ENCODE measurements around the gene NOS3. TPM values are rescaled to one million over a fixed set of nuclear protein-coding genes. Genes with fewer than 3 reads are reported as not detected.

NOS3 gene
- total RNA-seq, 1 donor from 2014 or later: 1.9 TPM

DNA sequence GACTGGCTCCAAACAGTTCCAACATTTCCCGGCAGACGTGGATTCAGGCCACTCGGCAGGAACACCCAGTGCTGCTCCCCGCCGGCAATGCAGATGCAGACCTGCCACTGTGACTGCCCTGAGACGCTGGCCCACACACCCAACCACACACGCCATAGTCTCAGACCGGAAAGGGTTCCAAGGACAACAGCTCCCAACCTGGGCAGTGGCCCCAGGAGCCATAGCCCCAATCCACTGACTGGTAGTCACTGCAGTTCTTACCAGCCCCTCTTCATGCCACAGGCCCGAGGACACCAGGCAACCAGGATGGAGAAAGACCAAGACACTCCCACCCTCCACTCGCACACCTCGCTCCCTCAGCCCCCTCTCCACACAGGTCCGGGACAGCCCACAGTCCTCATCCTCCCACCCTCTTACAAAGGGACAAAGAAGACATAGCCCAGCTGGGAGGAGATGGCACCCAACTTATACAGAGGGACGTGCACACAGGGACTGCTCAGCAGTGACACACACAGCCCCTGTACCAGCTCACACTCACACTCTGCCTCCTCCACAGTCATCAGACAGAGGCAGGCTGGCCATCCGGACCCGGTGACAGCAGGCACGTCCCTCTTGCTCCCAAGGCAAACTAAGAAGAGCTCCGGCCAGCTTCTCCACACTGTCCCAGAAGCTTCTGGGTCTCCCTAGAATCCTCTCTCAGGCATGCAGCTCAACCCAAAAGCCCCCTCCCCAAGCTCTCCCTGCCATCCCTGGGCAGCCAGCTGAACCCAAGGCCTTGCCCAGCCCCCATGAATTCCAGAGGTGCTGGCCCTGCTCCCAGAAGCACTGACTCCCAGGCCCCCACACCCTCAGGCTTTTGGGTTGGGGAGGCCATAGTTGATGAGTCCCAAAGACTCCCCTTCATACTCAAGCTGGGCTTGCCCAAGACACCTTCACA lies 37.5 kb upstream of the NOS3 start:
- TF ChIP-seq, protein P1, sequence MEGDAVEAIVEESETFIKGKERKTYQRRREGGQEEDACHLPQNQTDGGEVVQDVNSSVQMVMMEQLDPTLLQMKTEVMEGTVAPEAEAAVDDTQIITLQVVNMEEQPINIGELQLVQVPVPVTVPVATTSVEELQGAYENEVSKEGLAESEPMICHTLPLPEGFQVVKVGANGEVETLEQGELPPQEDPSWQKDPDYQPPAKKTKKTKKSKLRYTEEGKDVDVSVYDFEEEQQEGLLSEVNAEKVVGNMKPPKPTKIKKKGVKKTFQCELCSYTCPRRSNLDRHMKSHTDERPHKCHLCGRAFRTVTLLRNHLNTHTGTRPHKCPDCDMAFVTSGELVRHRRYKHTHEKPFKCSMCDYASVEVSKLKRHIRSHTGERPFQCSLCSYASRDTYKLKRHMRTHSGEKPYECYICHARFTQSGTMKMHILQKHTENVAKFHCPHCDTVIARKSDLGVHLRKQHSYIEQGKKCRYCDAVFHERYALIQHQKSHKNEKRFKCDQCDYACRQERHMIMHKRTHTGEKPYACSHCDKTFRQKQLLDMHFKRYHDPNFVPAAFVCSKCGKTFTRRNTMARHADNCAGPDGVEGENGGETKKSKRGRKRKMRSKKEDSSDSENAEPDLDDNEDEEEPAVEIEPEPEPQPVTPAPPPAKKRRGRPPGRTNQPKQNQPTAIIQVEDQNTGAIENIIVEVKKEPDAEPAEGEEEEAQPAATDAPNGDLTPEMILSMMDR (conservative IDR thresholded peaks at IDR 0.05; ENCODE audit: low read depth, low read length): no peak
- no peak for DNase-seq (ENCODE audit: low read depth)
- no peak overlapping the region for H3K4me3 ChIP-seq (ENCODE audit: low read depth, low read length)

DNA sequence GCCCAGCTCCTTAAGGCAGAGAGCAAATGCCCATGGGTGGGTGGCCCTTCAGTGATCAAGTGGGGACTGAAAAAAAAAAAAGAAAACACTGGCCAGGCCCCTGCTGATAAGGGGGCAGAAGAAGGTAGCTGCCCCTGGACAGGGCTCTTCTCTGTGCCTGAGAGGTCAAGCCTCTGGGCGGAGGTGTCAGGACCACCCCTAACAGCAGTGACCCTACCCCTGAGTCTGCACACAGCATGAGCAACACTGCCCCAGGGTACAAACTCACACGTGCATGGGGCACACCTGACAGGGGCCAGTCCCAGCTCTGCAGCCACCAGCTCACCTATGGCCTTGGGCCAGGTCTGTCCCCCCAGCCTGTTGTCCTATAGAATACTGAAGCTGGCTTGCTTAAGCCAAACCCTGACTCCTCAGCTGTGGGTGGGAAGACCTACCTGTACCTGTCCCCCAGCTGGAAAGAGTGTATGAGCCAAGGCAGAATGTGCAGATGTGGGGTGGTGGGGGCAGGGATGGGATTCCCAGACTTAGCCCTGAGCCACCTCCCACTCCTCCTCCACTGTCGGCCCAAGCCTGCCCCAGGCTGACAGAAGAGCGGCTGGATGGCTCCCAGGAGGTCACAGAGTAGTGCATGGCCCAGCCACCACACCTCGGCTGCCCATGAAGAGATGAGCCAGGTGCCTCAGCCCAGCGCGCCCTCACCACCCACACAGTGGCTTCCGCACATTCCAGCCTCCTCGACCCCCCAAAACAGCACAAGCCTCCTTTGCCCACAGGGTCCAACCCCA lies 36.4 kb upstream of the NOS3 start:
- DNase-seq (ENCODE audit: low read depth): no peak
- H3K4me3 ChIP-seq (ENCODE audit: low read depth, low read length): no peak overlapping the region
- TF ChIP-seq, protein P1 (conservative IDR thresholded peaks at IDR 0.05; ENCODE audit: low read depth, low read length): no peak

DNA sequence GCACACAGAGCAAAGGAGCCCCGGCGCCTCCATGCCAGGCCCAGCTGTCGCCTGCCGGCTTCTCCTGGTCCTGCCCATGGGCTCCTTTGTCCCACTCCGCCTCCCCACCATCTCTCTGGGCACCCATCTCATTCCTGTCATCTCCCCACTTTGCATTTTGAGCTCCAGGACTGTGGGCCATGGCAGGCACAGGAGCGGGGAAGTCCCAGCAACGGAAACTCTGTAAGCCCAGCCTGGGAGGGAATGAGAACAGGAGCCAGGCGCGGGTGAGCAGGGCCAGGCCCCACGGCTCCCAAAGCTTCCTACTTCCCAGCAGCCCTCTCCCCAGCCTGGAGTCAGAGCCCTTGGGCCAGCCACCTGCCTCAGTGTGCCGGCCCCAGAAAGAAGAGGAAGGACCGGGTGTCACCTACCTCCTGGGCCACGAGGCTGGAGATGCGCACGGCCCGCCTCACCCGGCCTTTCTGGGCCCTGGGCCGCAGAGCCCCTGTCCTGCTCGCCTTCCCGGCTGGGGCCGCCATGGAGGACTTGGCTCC lies 35.8 kb upstream of the NOS3 start:
- no peak for DNase-seq (ENCODE audit: low read depth)
- TF ChIP-seq, protein P1 (conservative IDR thresholded peaks at IDR 0.05; ENCODE audit: low read depth, low read length): no peak
- H3K4me3 ChIP-seq (ENCODE audit: low read depth, low read length): no peak overlapping the region

DNA sequence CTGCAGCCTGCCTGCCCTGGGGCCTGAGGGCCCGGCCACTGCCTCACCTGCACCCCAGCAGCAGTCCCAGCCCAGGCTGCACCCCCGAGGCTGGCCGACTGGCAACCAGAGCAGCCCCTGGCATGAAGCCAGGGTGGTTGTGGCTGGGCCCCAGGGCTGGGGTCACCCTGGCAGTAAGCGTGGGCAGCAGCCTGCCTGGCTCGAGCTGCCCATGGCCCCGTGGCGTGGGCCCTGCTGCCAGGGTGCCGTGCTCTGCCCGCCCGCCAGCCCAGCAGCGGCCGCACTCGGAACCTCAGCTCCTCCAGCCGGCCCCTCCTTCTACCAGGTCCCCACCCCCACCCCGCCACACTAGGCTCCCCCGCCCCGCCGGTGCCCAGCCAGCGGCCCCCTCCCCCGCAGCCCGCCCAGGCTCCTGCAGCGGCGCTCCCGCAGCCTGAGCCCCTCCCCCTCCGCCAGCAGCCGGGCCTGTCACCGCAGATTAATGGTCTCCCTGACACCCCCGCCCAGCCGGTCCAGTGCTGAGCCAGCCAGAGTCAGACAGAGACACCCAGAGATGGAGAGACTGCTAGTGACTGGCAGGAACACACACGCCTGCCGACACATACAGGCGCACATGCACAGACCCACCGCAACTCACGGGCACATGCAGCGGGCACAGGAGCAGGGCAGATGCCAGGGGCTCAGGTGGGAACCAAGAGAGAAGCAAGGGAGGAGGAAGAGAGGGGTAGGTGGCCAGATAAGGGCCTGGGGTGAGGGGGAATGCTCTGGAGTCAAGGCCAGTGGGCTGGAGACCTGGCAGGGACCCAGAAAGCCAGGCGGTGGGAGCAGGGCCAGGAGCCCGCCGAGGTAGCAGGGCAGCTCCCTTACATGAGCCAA lies 35.1 kb upstream of the NOS3 start:
- TF ChIP-seq, protein P1 (conservative IDR thresholded peaks at IDR 0.05; ENCODE audit: low read depth, low read length): no peak
- H3K4me3 ChIP-seq (ENCODE audit: low read depth, low read length): no peak overlapping the region
- DNase-seq (ENCODE audit: low read depth): no peak

DNA sequence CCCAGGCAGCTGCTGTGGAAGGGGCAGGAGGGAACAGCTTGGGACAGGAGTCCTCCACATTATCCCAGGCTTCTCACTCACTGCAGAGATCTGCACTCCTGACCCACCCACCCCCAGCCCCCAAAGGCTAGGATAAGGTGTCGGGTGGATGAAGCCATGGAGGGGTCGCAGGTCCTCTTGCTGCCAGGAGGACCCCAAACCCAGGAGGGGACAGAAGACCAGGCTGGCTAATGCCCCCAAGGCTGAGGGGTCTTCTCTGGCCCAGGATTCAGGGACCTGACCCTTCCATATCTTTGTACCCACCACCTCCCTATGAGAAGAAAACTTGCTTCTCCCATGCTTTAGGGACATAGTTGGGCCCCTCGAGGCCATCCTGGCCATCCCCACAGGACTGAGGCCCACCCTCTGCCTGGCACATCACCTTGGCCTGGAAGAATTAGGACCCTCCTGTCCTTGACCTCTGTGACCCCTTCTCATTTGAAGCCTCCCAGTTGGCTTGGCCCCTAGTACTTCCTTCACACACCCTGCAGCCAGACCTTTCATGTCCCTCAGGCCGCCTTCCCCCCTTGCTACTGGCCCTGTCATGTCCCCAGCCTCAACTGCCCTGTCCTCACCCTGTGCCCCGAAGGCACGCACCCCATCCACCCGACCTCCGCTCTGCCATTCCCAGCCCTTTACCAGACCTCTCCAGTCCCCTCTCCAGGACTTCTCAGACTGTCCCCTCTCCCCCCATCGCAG lies 34.3 kb upstream of the NOS3 start:
- DNase-seq (ENCODE audit: low read depth): no peak
- no peak overlapping the region for H3K4me3 ChIP-seq (ENCODE audit: low read depth, low read length)
- TF ChIP-seq, protein P1 (conservative IDR thresholded peaks at IDR 0.05; ENCODE audit: low read depth, low read length): no peak

Measured in epithelial cell of proximal tubule (primary cell).